Measurements from ENCODE around the gene DOK7. TPM values are rescaled to one million over a fixed set of nuclear protein-coding genes. Genes with fewer than 3 reads are reported as not detected.
"Not testable (repeated sequence)": the region's sequence is repeated elsewhere in the genome, so short reads cannot be mapped to it uniquely, and the experiment has no call there.

DOK7 gene
- total RNA-seq, 3 donors from 2014 or later = 1.3 to 3.5 TPM; not detected in 1

- intact Hi-C loops (cut with DNase I; ENCODE audit: low total_unique reads) = no loop called here
- Histone ChIP-seq H3K36me3 (no peaks in the 10 kb centered on the region), H3K27me3 (no peaks in the 10 kb centered on the region), H3K9me3 (peaks cover 5 to 6% of the 10 kb centered on the region in 2 donors), H3K4me1 (no peaks in the 10 kb centered on the region), H3K4me3 (no peak overlapping the region), H3K27ac (no peak overlapping the region)
- DNase-seq (ENCODE audit: low spot score in 2 of 2) = no peak
- TF ChIP-seq POLR2AphosphoS5 (IDR thresholded peaks at IDR 0.05) = no peak
- TF ChIP-seq CTCF (IDR thresholded peaks at IDR 0.05) = no peak
- no peak for TF ChIP-seq POLR2A (IDR thresholded peaks at IDR 0.05)
Observed at GRCh38 chr4:3450643-3451042, 12.5 kb upstream of the DOK7 start.

GRCh38 chr4:3451956-3452355 lies 11.2 kb upstream of the DOK7 start:
- Histone ChIP-seq H3K27me3 (no peaks in the 10 kb centered on the region), H3K9me3 (peaks cover 8 to 14% of the 10 kb centered on the region in 2 donors), H3K4me1 (no peaks in the 10 kb centered on the region), H3K4me3 (no peak overlapping the region), H3K36me3 (no peaks in the 10 kb centered on the region), H3K27ac (no peak overlapping the region)
- TF ChIP-seq POLR2AphosphoS5 (IDR thresholded peaks at IDR 0.05) (no peak), CTCF (IDR thresholded peaks at IDR 0.05) (no peak), POLR2A (IDR thresholded peaks at IDR 0.05) (no peak)
- intact Hi-C loops (cut with DNase I; ENCODE audit: low total_unique reads) = no loop called here
- DNase-seq (ENCODE audit: low spot score in 2 of 2) = no peak

GRCh38 chr4:3452376-3452775 lies 10.7 kb upstream of the DOK7 start:
- H3K27me3 ChIP-seq = no peaks in the 10 kb centered on the region
- intact Hi-C loops (cut with DNase I; ENCODE audit: low total_unique reads) = no loop called here
- H3K9me3 ChIP-seq = peaks cover 8 to 14% of the 10 kb centered on the region in 2 donors
- no peaks in the 10 kb centered on the region for H3K4me1 ChIP-seq
- H3K27ac ChIP-seq = no peak overlapping the region
- no peak for TF ChIP-seq POLR2AphosphoS5 (IDR thresholded peaks at IDR 0.05)
- TF ChIP-seq CTCF (IDR thresholded peaks at IDR 0.05) = no peak
- TF ChIP-seq POLR2A (IDR thresholded peaks at IDR 0.05) = no peak
- no peaks in the 10 kb centered on the region for H3K36me3 ChIP-seq
- DNase-seq (ENCODE audit: low spot score in 2 of 2) = no peak
- H3K4me3 ChIP-seq = no peak overlapping the region

- not testable (repeated sequence) for H3K36me3 ChIP-seq, H3K4me3 ChIP-seq
Observed at GRCh38 chr4:3455596-3455995, 7.5 kb upstream of the DOK7 start.

GRCh38 chr4:3458371-3458770 lies 4.7 kb upstream of the DOK7 start:
- Histone ChIP-seq H3K27ac (no peak overlapping the region), H3K4me1 (peaks cover 5 to 6% of the 10 kb centered on the region in 2 donors), H3K27me3 (peaks cover 0 to under 1% of the 10 kb centered on the region in 2 donors), H3K4me3 (no peak overlapping the region), H3K9me3 (peaks cover 8 to 14% of the 10 kb centered on the region in 2 donors), H3K36me3 (no peaks in the 10 kb centered on the region)
- intact Hi-C loops (cut with DNase I; ENCODE audit: low total_unique reads) = no loop called here
- TF ChIP-seq CTCF (IDR thresholded peaks at IDR 0.05) (no peak), POLR2AphosphoS5 (IDR thresholded peaks at IDR 0.05) (no peak), POLR2A (IDR thresholded peaks at IDR 0.05) (no peak)
- DNase-seq (ENCODE audit: low spot score in 2 of 2) = no peak

More at GRCh38 chr4:3455596-3455995, 7.5 kb upstream of the DOK7 start:
- intact Hi-C loops (cut with DNase I; ENCODE audit: low total_unique reads); H3K27ac ChIP-seq; H3K27me3 ChIP-seq; H3K4me1 ChIP-seq; DNase-seq (ENCODE audit: low spot score in 2 of 2): not testable (repeated sequence)
- H3K9me3 ChIP-seq = peaks cover 8 to 14% of the 10 kb centered on the region in 2 donors

- H3K36me3 ChIP-seq; H3K27me3 ChIP-seq; DNase-seq (ENCODE audit: low spot score in 2 of 2); H3K27ac ChIP-seq; H3K4me1 ChIP-seq; H3K4me3 ChIP-seq; intact Hi-C loops (cut with DNase I; ENCODE audit: low total_unique reads): not testable (repeated sequence)
- H3K9me3 ChIP-seq = peaks cover 8 to 14% of the 10 kb centered on the region in 2 donors
Observed at GRCh38 chr4:3459156-3459555, 4.0 kb upstream of the DOK7 start.

All from breast epithelium (tissue), 4 donors.